ENCODE results near the gene ZNF827. TPM values are rescaled to one million over a fixed set of nuclear protein-coding genes. Genes with fewer than 3 reads are reported as not detected.

ZNF827 gene
- total and polyA plus RNA-seq, 9 of the 15 experiments (the other 6 are each of a cell fraction or from before 2014, with no cell fraction given), result 0.07 to 0.40 TPM; not detected in 7

DNA sequence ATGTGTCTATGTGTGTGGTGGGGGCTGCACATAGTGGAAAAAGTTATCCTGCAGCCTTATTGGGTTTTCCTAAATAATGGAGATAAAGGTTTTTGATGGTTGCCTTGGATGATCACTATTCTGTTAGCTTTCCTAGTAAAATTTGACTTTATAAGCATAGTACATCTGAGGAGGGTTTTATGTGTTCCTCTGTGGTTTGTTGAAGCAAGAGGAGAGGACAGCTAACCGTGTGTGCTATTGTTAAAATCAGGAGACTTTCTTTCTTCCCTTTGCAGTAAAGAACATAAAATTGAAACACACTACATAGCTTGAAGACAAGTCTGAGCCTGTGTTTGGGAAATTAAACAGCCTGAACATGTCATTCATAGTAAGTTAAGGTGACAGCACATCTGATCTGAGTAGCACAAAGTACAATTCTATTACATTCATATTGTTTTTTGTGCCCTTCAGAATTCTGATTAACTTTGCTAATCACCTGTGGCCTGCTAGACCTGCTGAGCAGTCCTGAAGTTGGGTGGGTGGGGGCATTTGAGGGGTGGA lies 221.9 kb downstream of the ZNF827 start (continued):
- TF ChIP-seq, protein P1, sequence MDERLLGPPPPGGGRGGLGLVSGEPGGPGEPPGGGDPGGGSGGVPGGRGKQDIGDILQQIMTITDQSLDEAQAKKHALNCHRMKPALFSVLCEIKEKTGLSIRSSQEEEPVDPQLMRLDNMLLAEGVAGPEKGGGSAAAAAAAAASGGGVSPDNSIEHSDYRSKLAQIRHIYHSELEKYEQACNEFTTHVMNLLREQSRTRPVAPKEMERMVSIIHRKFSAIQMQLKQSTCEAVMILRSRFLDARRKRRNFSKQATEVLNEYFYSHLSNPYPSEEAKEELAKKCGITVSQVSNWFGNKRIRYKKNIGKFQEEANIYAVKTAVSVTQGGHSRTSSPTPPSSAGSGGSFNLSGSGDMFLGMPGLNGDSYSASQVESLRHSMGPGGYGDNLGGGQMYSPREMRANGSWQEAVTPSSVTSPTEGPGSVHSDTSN (CRISPR knock-in tag; IDR thresholded peaks at IDR 0.05; ENCODE audit: low read depth), result no peak
- TF ChIP-seq, protein P1 (tag; conservative IDR thresholded peaks at IDR 0.05; ENCODE audit: low read depth), result no peak
- TF ChIP-seq JUN (IDR thresholded peaks at IDR 0.05; ENCODE audit: borderline replicate concordance, low read depth, low read length), result no peak
- TF ChIP-seq JUN (CRISPR knock-in tag; IDR thresholded peaks at IDR 0.05; ENCODE audit: borderline replicate concordance), result no peak
- no peak for TF ChIP-seq SMARCB1 (IDR thresholded peaks at IDR 0.05; ENCODE audit: insufficient read length, low read depth)
- no peak for TF ChIP-seq RAD51 (IDR thresholded peaks at IDR 0.05; ENCODE audit: borderline replicate concordance, low read depth)

DNA sequence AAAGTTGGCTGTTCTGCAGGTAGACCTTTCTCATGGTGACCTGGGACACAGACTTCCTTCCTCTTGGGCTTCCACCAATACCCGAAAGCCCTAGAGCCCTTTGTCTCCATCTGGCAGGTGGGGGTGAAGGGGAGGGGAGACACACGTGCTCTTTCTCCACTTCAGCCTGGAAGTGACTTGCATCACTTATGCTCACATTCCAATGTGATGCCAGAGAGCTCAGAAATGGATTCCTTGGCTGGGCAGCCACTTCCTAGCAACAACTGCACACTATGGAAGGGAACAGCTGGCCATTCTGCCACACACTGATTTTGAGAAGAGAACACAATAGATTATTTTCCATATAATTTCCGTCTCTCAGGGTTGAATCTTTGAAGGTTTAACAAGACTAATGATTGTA lies 222.4 kb downstream of the ZNF827 start:
- in situ Hi-C loops (cut with MboI) (no loop called here), intact Hi-C loops (cut with micrococcal nuclease) (no loop called here)
- Histone ChIP-seq H3K4me2 (ENCODE audit: insufficient read depth, low read length) (no peak overlapping the region), H3K4me3 (no peak overlapping the region), H2AFZ (ENCODE audit: low read depth, low read length) (no peak overlapping the region), H3K4me1 (replicated peaks in 1 of 2; ENCODE audit: control insufficient read depth in 2 of 2, insufficient read depth in 2 of 2, low read length in 2 of 2) (no peaks in the 10 kb centered on the region), H3K9me3 (replicated peaks; ENCODE audit: control insufficient read depth, insufficient read depth, low read depth, low read length) (no peaks in the 10 kb centered on the region), H3K36me3 (ENCODE audit: control insufficient read depth, insufficient read depth, low read length) (no peaks in the 10 kb centered on the region), H3K9me1 (ENCODE audit: control insufficient read depth, insufficient read depth, low read length) (no peaks in the 10 kb centered on the region), H3K27me3 (ENCODE audit: control insufficient read depth in 2 of 2, insufficient read depth in 2 of 2, low read length in 2 of 2) (no peaks in the 10 kb centered on the region; a peak in 1 of 5 replicates), H4K20me1 (replicated peaks; ENCODE audit: control insufficient read depth, insufficient read depth, low read length) (no peaks in the 10 kb centered on the region; the same call in 1 of the 2 replicates), H3K27ac (ENCODE audit: extremely low read depth, low read depth, low read length) (no peak overlapping the region), H3K79me2 (ENCODE audit: control insufficient read depth, insufficient read depth, low read length) (no peaks in the 10 kb centered on the region), H3K9ac (ENCODE audit: insufficient read depth in 1 of 2, low read depth in 2 of 2, low read length in 2 of 2) (no peak overlapping the region)
- WGBS (ENCODE audit: insufficient coverage, low coverage, missing lambda C conversion rate), result 0% methylated on average over 3 of the region's 3 CpGs
- FAIRE-seq, result no peak
- ChIA-PET POLR2A (no interaction called here), CTCF (ENCODE audit: low intra/inter-chr PET ratio) (no interaction called here)
- no TSS peak for BruUV-seq (replicated peaks)
- no peak for DNase-seq (ENCODE audit: extremely low read depth in 1 of 4, low spot score in 3 of 4)
- no peak for ATAC-seq
- no peak for TF ChIP-seq ZNF79 (CRISPR knock-in tag; IDR thresholded peaks at IDR 0.05; ENCODE audit: low read depth)
- TF ChIP-seq, protein P2, sequence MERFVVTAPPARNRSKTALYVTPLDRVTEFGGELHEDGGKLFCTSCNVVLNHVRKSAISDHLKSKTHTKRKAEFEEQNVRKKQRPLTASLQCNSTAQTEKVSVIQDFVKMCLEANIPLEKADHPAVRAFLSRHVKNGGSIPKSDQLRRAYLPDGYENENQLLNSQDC (CRISPR knock-in tag; IDR thresholded peaks at IDR 0.05), result no peak
- no peak for TF ChIP-seq POU5F1 (IDR thresholded peaks at IDR 0.05; ENCODE audit: borderline replicate concordance, low read depth, low read length, partially characterized antibody)
- TF ChIP-seq, protein P3, sequence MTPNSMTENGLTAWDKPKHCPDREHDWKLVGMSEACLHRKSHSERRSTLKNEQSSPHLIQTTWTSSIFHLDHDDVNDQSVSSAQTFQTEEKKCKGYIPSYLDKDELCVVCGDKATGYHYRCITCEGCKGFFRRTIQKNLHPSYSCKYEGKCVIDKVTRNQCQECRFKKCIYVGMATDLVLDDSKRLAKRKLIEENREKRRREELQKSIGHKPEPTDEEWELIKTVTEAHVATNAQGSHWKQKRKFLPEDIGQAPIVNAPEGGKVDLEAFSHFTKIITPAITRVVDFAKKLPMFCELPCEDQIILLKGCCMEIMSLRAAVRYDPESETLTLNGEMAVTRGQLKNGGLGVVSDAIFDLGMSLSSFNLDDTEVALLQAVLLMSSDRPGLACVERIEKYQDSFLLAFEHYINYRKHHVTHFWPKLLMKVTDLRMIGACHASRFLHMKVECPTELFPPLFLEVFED (CRISPR knock-in tag; conservative IDR thresholded peaks at IDR 0.05), result no peak
- no peak for TF ChIP-seq HMGN3 (IDR thresholded peaks at IDR 0.05; ENCODE audit: borderline replicate concordance, extremely low read depth, insufficient read length, low read depth, low read length)
- TF ChIP-seq POLR2G (IDR thresholded peaks at IDR 0.05; ENCODE audit: low read depth, low read length), result no peak
- no peak for TF ChIP-seq SMAD1 (IDR thresholded peaks at IDR 0.05; ENCODE audit: low read depth, low read length, partially characterized antibody)
- no peak for TF ChIP-seq ZNF589 (CRISPR knock-in tag; IDR thresholded peaks at IDR 0.05; ENCODE audit: low read depth)
- no peak for TF ChIP-seq TCFL5 (CRISPR knock-in tag; conservative IDR thresholded peaks at IDR 0.05)

Measured in K562 (cell line).